ENCODE results near the gene PTGIR. TPM values are rescaled to one million over a fixed set of nuclear protein-coding genes. Genes with fewer than 3 reads are reported as not detected.
A peak's percentile ranks its signal among the peaks of the same experiment; 100 is the strongest.

Gene PTGIR
- total and polyA plus RNA-seq, 2 of the 4 experiments (the other 2 are of a cell fraction), result 0.54 to 5.3 TPM

DNA sequence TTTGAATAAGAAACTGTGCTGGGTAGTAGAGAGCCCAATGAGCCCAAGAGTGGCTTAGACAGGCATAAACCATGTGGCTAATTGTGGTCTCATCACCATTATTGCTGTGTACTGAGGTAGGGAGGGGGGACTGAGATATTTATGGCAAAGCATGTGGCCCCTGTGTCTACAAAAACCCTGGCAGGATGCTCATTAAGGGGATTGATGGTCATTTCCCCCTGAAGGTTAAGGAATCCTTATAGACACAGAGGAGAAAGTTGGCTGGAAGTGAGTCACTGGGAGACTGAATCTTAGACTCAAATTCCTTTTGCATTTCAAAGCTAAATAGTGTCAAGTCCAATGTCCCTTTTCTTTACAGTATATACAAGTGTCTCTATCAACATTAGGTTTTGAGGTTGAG lies 45.9 kb upstream of the PTGIR start:
- no peak overlapping the region for H2AK9ac ChIP-seq (replicated peaks; ENCODE audit: low read depth, low read length, poor library complexity)
- TF ChIP-seq FOS (IDR thresholded peaks at IDR 0.05; ENCODE audit: low read depth, low read length), result 0 out of 2 replicates have a peak, but pooled peaks have one; percentile 11
- no peak for TF ChIP-seq RFX5 (IDR thresholded peaks at IDR 0.05; ENCODE audit: low read depth, low read length)
- DNase-seq, result peak; percentile 47
- ChIA-PET CTCF (interaction anchor here (0.6 to 1.0 kb wide), 2 partner anchors 10 to 288 kb away, joined by 3 to 4 read pairs; partner anchors contain the start of gene DACT3), POLR2A (ENCODE audit: unreplicated experiment) (interaction anchor here (1.0 kb wide), 1 partner anchor 10 kb away, joined by 5 read pairs; the partner anchor contains the start of gene DACT3)
- H3K4me1 ChIP-seq (ENCODE audit: control insufficient read depth, insufficient read depth, low read length), result peaks cover 6% of the 10 kb centered on the region
- no peaks in the 10 kb centered on the region for H3K9me3 ChIP-seq (ENCODE audit: control insufficient read depth, insufficient read depth, low read length)
- no peak overlapping the region for H2BK15ac ChIP-seq (ENCODE audit: low read depth, low read length)
- in situ Hi-C loops (cut with MboI; ENCODE audit: low sequenced_read_pairs) (no loop called here), intact Hi-C loops (cut with micrococcal nuclease) (no loop called here), dilution Hi-C loops (cut with HindIII; ENCODE audit: low sequenced_read_pairs, unreplicated experiment) (no loop called here)
- H3K4ac ChIP-seq (ENCODE audit: low read depth, low read length), result no peak overlapping the region
- no peak overlapping the region for H3K56ac ChIP-seq (ENCODE audit: extremely low read depth, insufficient read depth, low read length)
- H3K36me3 ChIP-seq (ENCODE audit: control insufficient read depth, insufficient read depth, low read length), result peaks cover 22% of the 10 kb centered on the region
- H2BK20ac ChIP-seq (ENCODE audit: low read depth, low read length), result no peak overlapping the region
- H3K4me3 ChIP-seq (ENCODE audit: insufficient read depth, low read depth, low read length), result no peak overlapping the region
- H2AFZ ChIP-seq (replicated peaks; ENCODE audit: low read length, poor library complexity), result no peak overlapping the region
- no peaks in the 10 kb centered on the region for H3K27me3 ChIP-seq (ENCODE audit: control insufficient read depth, insufficient read depth, low read length)
- no peak overlapping the region for H4K5ac ChIP-seq (ENCODE audit: low read depth, low read length)
- no peak overlapping the region for H2AK5ac ChIP-seq (ENCODE audit: low read depth, low read length)
- H3K14ac ChIP-seq (replicated peaks; ENCODE audit: low read depth, low read length), result peak overlapping the region; percentile 18; the same call in 1 of the 2 replicates
- no peaks in the 10 kb centered on the region for H3K79me1 ChIP-seq (ENCODE audit: low read depth in 1 of 2, low read length in 2 of 2)
- no peak overlapping the region; the same call in 1 of the 2 replicates for H3K4me2 ChIP-seq (ENCODE audit: low read depth, low read length)
- H4K8ac ChIP-seq (ENCODE audit: low read depth in 2 of 2, low read length in 2 of 2), result no peak overlapping the region
- H3K9me1 ChIP-seq (ENCODE audit: insufficient read depth, low read length), result peaks cover 3% of the 10 kb centered on the region
- H4K91ac ChIP-seq (ENCODE audit: insufficient read depth, low read depth, low read length), result no peak overlapping the region
- H3K23ac ChIP-seq (ENCODE audit: low read depth, low read length), result no peak overlapping the region
- peak overlapping the region; percentile 32; the same call in 1 of the 2 replicates for H3K18ac ChIP-seq (ENCODE audit: low read depth, low read length)
- H2BK120ac ChIP-seq (ENCODE audit: low read depth, low read length), result no peak overlapping the region
- BruUV-seq (replicated peaks), result no TSS peak
- H2BK5ac ChIP-seq (ENCODE audit: low read depth, low read length, poor library complexity, severe bottlenecking), result no peak overlapping the region
- H3K27ac ChIP-seq (ENCODE audit: insufficient read depth, low read length), result no peak overlapping the region; the same call in 1 of the 2 replicates
- peak; percentile 73 for ATAC-seq (ENCODE audit: low read depth)
- no peak overlapping the region for H3K9ac ChIP-seq (ENCODE audit: low read depth, low read length)
- peaks cover 5% of the 10 kb centered on the region; the same call in 1 of the 2 replicates for H4K20me1 ChIP-seq (ENCODE audit: insufficient read depth, low read length)
